Skeletal muscle cell (primary cell): ENCODE measurements around the gene ZDHHC14.
A peak's percentile ranks its signal among the peaks of the same experiment; 100 is the strongest.

Source experiments
- DNase-seq: peaks from one replicate; pipeline ENCODE4 v3.0.0-alpha.2; 2010; ENCODE audit warnings: low read depth
- H3K4me3 ChIP-seq: 2 replicates; pipeline ENCODE4 v1.5.1; 2011; ENCODE audit warnings: low read depth, mild to moderate bottlenecking, control low read depth, low read length, moderate library complexity

Gene ZDHHC14

DNA sequence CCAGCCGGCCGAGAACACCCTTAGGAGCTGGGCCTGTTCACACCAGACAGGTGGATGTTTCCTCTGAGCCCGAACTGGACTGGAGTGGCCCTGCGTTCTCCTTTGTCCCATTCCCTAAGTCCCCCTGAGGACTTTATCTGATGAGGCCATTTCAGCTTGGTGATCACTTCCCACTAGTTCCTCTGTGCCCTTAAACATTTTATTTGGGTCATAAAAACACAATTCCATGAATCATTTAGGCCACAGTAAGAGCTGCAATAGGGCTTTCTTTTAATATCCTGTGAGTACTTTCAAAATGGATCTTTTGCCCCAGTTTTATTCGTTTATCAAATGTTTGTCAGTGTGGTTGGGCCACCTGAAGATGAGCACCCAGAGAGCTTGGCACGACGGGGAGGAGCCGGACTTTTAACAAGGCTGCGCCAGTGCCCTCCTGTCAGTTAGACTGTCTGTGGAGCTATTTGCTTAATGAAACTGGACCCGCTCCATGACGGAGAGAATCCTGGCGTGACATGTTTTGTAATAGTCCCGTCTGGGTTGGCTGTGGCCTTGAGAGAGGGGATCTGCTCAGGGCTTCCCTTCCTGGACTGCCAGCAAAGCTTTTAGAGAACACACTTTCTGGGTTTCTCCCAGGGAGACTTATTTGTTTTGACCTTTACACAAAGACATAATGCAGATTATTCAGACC is 53.5 kb downstream of the ZDHHC14 start:
- DNase-seq: no peak
- H3K4me3 ChIP-seq: no peak overlapping the region

DNA sequence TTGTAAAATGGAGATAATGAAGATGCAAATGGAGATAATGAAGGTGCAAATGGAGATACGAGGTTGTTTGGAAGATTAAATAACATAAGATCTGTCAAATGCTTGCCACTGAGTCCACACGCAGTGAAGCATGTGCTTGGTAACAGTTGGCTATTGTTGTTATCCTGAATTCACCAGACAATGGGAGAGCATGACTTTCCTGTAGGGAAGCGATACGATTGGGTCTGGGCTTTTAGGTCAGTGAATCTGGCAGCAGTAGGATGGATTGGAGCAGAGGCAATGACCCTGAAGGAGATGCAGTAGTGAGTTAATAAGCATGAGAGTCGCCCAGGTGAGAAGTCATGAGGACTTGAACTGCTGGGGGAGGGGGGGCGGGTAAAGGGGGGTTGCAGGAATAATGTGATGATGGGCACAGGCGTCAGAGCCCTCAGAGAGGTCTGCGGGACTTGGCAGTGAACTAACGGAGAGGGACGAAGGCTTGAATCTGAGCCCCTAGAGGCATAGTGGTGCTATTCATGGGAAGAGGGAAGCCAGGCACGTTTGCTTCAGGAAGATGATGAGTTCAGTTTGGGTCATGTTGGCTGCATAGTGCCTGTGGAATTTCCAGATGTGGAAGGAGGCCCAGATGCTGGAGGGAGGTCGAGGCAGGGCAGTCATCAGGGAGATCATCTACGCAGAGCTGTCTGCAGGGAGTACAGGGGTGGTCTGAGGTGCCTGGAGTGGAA is 55.4 kb downstream of the ZDHHC14 start:
- no peak for DNase-seq
- no peak overlapping the region for H3K4me3 ChIP-seq

- no peak for DNase-seq
- H3K4me3 ChIP-seq: no peak overlapping the region
These were observed 56.0 kb downstream of the ZDHHC14 start for GRCh38 chr6:157436944-157437336.

DNA sequence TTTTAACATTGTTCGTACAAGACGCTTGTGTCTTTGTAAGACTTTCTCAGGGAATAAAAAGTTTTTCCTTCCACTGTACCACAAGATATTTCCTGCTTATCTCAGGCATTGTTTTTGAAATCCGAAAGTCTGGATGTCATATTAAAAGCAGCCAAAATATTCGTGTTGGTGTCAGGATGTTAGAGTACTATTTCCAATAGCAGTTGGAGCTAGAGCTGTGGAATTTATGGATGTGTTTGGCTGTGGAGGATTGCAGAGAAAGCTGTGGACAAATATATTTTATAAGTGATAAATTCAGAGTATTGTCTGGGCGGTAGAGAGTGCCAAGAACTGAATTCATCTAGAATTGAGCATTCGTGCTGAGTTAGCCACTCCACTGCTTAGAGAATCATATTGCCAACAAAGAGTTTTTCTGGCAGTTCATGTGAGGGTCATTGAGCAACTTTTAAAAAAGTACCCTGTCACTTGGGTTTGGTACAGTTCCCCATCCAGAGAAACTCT is 57.7 kb downstream of the ZDHHC14 start:
- DNase-seq: no peak
- no peak overlapping the region for H3K4me3 ChIP-seq

GRCh38 chr6:157440171-157440570 is 59.2 kb downstream of the ZDHHC14 start:
- H3K4me3 ChIP-seq: no peak overlapping the region
- no peak for DNase-seq

GRCh38 chr6:157442291-157442690 is 61.3 kb downstream of the ZDHHC14 start:
- no peak overlapping the region for H3K4me3 ChIP-seq

GRCh38 chr6:157443066-157443800 is 62.2 kb downstream of the ZDHHC14 start:
- no peak overlapping the region for H3K4me3 ChIP-seq
- DNase-seq: peak; percentile 30

More at GRCh38 chr6:157442291-157442690, 61.3 kb downstream of the ZDHHC14 start:
- DNase-seq: peak; percentile 23

DNA sequence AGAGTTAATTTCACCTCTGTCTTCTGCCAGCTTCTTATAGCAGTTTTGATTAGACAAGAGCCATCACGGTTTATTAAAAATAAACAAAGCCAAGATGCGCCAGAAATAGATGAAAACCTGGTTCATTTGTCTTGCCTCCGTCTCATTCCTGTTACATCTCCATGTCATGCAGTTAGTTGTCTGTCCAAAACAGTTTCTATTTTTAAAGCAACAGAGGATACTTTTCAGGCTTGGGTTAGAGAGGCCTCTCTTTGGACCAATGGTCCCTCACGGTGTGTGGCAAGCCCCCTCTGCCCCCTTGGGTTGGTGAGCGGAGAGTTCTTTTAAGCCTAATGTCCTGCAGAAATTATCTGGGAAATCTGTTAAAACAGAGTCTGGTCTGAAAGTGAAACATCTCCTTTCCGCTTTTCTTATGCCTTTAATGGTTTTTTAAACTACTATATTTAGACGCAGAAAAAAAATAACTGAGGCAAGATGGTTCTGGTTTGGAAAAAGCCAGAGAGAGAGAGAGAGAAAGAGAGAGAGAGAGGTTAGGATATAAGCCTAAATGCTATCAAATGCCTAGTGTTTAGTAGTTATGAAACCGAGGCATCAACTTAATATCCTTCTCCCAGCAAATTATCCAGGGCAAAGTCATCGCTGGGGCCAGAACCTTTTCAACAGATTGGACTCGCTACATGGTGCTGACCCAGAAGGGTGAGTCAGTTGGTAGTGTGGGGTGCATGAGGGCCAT is 64.5 kb downstream of the ZDHHC14 start:
- H3K4me3 ChIP-seq: no peak overlapping the region
- no peak for DNase-seq

GRCh38 chr6:157447735-157448134 is 66.7 kb downstream of the ZDHHC14 start:
- H3K4me3 ChIP-seq: no peak overlapping the region
- DNase-seq: no peak

GRCh38 chr6:157449610-157450009 is 68.6 kb downstream of the ZDHHC14 start:
- no peak overlapping the region for H3K4me3 ChIP-seq
- no peak for DNase-seq

DNA sequence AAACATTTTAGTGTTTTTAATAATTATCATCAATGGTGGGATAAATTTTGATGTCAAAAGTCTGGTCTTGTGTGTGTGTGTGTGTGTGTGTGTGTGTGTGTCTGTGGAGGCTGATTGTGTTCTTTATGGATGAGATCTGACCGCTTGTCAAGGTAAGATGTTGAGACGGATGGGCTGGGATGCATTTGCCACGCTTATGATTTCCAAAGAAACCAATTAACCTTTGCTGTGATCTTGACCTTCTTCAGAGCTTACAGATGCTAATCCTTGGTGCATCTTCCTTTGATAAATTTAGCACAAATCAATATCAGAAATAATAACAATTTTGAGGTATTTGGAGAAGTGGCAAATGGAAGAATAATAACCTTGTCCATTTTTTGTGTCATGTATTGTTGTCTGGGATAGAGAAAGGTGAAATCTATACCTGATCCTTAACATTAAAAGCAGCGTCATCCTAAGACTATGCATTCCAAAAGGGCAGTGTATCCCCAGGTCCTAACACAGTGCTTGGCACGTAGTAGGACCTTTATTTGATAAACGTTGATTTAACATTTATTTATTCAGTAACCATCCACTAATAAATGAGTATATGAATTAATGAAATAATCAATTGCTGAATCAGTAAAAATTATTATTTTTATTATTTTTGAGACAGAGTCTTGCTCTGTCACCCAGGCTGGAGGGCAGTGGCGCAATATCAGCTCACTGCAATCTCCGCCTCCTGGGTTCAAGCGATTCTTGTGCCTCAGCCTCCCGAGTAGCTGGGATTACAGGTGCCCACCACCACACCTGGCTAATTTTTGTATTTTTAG is 70.1 kb downstream of the ZDHHC14 start:
- DNase-seq: no peak
- H3K4me3 ChIP-seq: no peak overlapping the region

DNA sequence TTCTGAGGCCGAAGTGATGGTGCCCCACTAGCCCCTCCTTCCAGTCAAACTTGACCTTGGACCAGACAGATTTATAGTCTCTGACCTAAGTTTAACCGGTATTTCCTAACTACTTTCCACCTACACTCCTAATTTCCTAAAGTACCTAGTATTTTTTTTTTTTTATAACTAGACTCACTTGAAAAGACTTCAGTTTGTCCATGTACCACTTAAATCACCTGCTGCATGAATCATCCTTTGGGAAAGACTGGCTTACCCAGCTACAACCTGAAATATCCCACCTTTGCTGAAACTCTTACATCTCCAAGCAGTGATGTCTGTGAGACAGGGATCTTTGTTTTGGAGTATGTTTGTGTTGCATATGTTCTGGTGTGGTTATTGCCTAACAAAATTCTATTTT is 71.1 kb downstream of the ZDHHC14 start:
- no peak for DNase-seq
- H3K4me3 ChIP-seq: no peak overlapping the region

GRCh38 chr6:157453131-157453530 is 72.1 kb downstream of the ZDHHC14 start:
- DNase-seq: no peak
- H3K4me3 ChIP-seq: no peak overlapping the region

DNA sequence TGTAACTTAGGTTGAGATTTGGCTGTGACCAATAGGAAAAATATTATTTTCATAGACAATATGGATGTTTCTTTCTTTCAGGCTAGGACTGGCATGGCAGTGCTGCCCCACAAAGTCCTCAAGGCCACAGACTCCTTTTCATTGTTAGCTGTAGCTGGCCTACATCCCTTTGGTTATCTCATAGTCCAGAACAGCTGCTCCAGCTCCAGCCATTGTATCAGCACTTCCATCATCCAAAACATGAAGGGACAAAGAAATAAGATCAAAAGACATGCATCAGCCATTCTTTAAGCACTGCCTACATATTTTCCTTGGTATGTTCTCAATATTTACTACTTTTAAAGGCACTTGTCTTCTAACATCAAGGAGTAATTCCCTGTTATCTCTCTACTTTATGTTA is 73.0 kb downstream of the ZDHHC14 start:
- no peak overlapping the region for H3K4me3 ChIP-seq
- DNase-seq: no peak

DNA sequence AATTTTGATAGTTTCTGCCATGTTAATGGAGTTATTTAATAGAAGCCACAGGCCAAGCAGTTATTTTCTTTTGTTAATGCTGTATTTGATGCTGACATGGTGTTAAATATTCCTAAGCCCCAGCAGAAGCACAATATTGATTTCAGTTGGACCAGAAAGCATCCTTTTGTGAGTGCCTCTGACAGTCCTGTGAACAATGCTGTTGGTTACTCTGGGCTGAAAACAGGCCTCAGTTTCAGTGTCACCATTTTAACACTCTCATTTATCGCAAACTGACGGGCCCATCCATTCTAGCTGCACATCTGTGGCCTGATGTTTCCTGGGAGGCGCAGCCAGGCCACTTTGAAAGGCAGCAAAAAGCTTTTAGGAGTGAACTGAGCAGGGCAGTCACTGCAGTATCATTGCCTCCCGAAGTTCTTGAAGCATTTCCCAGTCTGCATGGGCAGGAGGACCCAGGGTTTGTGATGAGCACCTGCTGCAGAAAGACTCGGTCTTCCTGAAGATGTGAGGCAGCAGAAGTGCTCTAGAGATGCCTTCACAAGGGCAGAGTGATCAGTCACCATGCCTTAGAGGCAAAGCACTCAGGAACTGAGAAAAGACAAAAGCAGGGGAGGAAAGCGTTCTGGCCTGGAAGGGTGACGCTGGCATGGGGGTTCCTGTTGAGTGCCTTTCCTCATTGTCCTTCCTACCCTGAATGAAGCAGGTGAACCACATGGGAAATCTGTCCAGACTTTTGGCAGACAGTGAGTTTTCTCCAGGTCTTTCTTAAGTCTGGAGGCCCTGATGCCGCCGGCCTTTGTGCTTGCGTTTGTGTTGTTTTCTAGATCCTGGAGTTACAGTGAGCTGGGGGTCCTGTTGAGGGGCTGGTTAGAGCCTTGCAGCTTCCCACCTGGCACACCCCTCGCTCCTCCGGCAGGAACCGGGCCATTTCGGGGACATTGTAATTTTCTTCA is 74.0 kb downstream of the ZDHHC14 start:
- H3K4me3 ChIP-seq: no peak overlapping the region
- DNase-seq: no peak

GRCh38 chr6:157455731-157456523 is 74.9 kb downstream of the ZDHHC14 start:
- H3K4me3 ChIP-seq: no peak overlapping the region
- DNase-seq: no peak

DNA sequence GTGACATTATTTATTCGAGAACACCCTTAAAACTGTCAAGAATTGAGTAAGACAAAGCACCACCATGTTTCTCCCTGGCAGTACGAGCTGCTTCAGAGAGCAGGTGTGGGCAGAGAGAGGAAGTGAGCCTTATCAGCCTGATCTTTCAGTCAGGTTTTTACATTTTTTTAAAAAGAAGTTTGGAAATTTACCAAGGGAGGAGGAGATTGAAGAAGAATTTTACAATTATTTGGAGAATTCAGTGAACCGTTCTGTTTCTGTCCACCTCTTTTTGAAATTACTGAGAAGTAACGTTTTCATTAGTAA is 75.5 kb downstream of the ZDHHC14 start:
- no peak overlapping the region for H3K4me3 ChIP-seq
- DNase-seq: no peak
